Gastroesophageal sphincter (tissue), 3 donors: ENCODE data around the gene ALOX12B.

Experiments
- EP300 ChIP-seq: sonication (generic); formaldehyde crosslinking; IDR thresholded peaks from one replicate; pipeline ENCODE4 v1.6.1; 2017; ENCODE audit warnings: antibody characterized with exemption, mild to moderate bottlenecking
- POLR2A ChIP-seq, 2 donors: fragments of 450-650 bp; IDR thresholded peaks; one replicate each; pipeline ENCODE4 v1.6.1; 2017; ENCODE audit warnings: antibody characterized with exemption in 2 of 2, mild to moderate bottlenecking in 2 of 2, moderate library complexity in 1 of 2
- TF ChIP-seq, protein P1 (sequence below), 4 experiments: fragments of 200-600 bp in 2 of 4; fragments of 450-650 bp in 2 of 4; sonication (generic) in 1 of 4; IDR thresholded peaks; one replicate each; pipeline ENCODE4 v1.5.1; 2017 to 2019; ENCODE audit warnings: antibody characterized with exemption in 4 of 4, mild to moderate bottlenecking in 2 of 4, moderate library complexity in 2 of 4

GRCh38 chr17:8069587-8069860, 18.0 kb downstream of the ALOX12B start:
- TF ChIP-seq, protein P1, sequence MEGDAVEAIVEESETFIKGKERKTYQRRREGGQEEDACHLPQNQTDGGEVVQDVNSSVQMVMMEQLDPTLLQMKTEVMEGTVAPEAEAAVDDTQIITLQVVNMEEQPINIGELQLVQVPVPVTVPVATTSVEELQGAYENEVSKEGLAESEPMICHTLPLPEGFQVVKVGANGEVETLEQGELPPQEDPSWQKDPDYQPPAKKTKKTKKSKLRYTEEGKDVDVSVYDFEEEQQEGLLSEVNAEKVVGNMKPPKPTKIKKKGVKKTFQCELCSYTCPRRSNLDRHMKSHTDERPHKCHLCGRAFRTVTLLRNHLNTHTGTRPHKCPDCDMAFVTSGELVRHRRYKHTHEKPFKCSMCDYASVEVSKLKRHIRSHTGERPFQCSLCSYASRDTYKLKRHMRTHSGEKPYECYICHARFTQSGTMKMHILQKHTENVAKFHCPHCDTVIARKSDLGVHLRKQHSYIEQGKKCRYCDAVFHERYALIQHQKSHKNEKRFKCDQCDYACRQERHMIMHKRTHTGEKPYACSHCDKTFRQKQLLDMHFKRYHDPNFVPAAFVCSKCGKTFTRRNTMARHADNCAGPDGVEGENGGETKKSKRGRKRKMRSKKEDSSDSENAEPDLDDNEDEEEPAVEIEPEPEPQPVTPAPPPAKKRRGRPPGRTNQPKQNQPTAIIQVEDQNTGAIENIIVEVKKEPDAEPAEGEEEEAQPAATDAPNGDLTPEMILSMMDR (IDR thresholded peaks at IDR 0.05) = no peak
- TF ChIP-seq EP300 = no peak
- no peak for TF ChIP-seq POLR2A (IDR thresholded peaks at IDR 0.05)
